Parathyroid adenoma (tissue), 2 donors: Measurements from ENCODE around the gene TMEM50B.
"Not testable (repeated sequence)": the region's sequence is repeated elsewhere in the genome, so short reads cannot be mapped to it uniquely, and the experiment has no call there.

Experiments used
- H2AFZ ChIP-seq: fragments of 300-600 bp; sonication (generic); one replicate; pipeline ENCODE4 v1.7.0; 2017; ENCODE audit warnings: antibody characterized with exemption, mild to moderate bottlenecking
- H3K27ac ChIP-seq: fragments of 300-600 bp; sonication (generic); one replicate; pipeline ENCODE4 v1.7.0; 2017
- H3K27me3 ChIP-seq: fragments of 300-600 bp; sonication (generic); one replicate; pipeline ENCODE4 v1.7.0; 2017; ENCODE audit warnings: low read length; ENCODE audit not compliant: control insufficient read depth, insufficient read depth
- H3K36me3 ChIP-seq: fragments of 300-600 bp; sonication (generic); one replicate; pipeline ENCODE4 v1.7.0; 2017; ENCODE audit warnings: low read length; ENCODE audit not compliant: control insufficient read depth, insufficient read depth
- H3K4me1 ChIP-seq: fragments of 300-600 bp; sonication (generic); one replicate; pipeline ENCODE4 v1.7.0; 2017; ENCODE audit warnings: control low read depth
- H3K4me2 ChIP-seq: fragments of 300-600 bp; sonication (generic); one replicate; pipeline ENCODE4 v1.7.0; 2017; ENCODE audit warnings: low read length
- H3K4me3 ChIP-seq: fragments of 300-600 bp; sonication (generic); one replicate; pipeline ENCODE4 v1.7.0; 2017; ENCODE audit warnings: low read depth, low read length
- H3K79me2 ChIP-seq: fragments of 300-600 bp; sonication (generic); one replicate; pipeline ENCODE4 v1.7.0; 2017; ENCODE audit warnings: control low read depth
- H3K9ac ChIP-seq: fragments of 300-600 bp; sonication (generic); one replicate; pipeline ENCODE4 v1.7.0; 2017; ENCODE audit warnings: mild to moderate bottlenecking
- H3K9me3 ChIP-seq: fragments of 300-600 bp; sonication (generic); one replicate; pipeline ENCODE4 v1.7.0; 2017; ENCODE audit warnings: low read length; ENCODE audit not compliant: control insufficient read depth
- CTCF ChIP-seq: fragments of 300-600 bp; sonication (generic); IDR thresholded peaks from one replicate; pipeline ENCODE4 v1.7.0; 2017; ENCODE audit warnings: antibody characterized with exemption, mild to moderate bottlenecking
- donor health status: primary hyperparathyroidism.

The TMEM50B gene

GRCh38 chr21:33514229-33514628, 34.5 kb upstream of the TMEM50B start:
- Histone ChIP-seq H3K4me3 (no peak overlapping the region), H3K79me2 (no peaks in the 10 kb centered on the region), H3K27ac (no peak overlapping the region), H3K9me3 (no peaks in the 10 kb centered on the region), H2AFZ (no peak overlapping the region), H3K9ac (no peak overlapping the region), H3K4me1 (no peaks in the 10 kb centered on the region), H3K4me2 (no peak overlapping the region), H3K27me3 (no peaks in the 10 kb centered on the region), H3K36me3 (no peaks in the 10 kb centered on the region)
- TF ChIP-seq CTCF, result no peak

- TF ChIP-seq CTCF, result no peak
- H3K4me1 ChIP-seq, result no peaks in the 10 kb centered on the region
- H3K9ac ChIP-seq, result no peak overlapping the region
- no peak overlapping the region for H3K4me3 ChIP-seq
- H3K36me3 ChIP-seq, result no peaks in the 10 kb centered on the region
- no peak overlapping the region for H3K27ac ChIP-seq
- H3K79me2 ChIP-seq, result no peaks in the 10 kb centered on the region
- H3K27me3 ChIP-seq, result no peaks in the 10 kb centered on the region
- H3K9me3 ChIP-seq, result no peaks in the 10 kb centered on the region
- H3K4me2 ChIP-seq, result no peak overlapping the region
- H2AFZ ChIP-seq, result no peak overlapping the region
These were observed 32.7 kb upstream of the TMEM50B start for GRCh38 chr21:33512481-33512880.

GRCh38 chr21:33511639-33512038, 31.9 kb upstream of the TMEM50B start:
- H3K79me2 ChIP-seq, result no peaks in the 10 kb centered on the region
- H3K27me3 ChIP-seq, result no peaks in the 10 kb centered on the region
- H3K4me1 ChIP-seq, result no peaks in the 10 kb centered on the region
- no peak overlapping the region for H3K4me2 ChIP-seq
- H3K9ac ChIP-seq, result no peak overlapping the region
- H2AFZ ChIP-seq, result no peak overlapping the region
- H3K4me3 ChIP-seq, result no peak overlapping the region
- H3K36me3 ChIP-seq, result no peaks in the 10 kb centered on the region
- TF ChIP-seq CTCF, result no peak
- no peaks in the 10 kb centered on the region for H3K9me3 ChIP-seq
- H3K27ac ChIP-seq, result no peak overlapping the region

- no peak overlapping the region for H3K9ac ChIP-seq
- no peaks in the 10 kb centered on the region for H3K4me1 ChIP-seq
- H3K9me3 ChIP-seq, result no peaks in the 10 kb centered on the region
- no peaks in the 10 kb centered on the region for H3K36me3 ChIP-seq
- no peak overlapping the region for H3K27ac ChIP-seq
- no peak overlapping the region for H3K4me2 ChIP-seq
- no peaks in the 10 kb centered on the region for H3K79me2 ChIP-seq
- no peak for TF ChIP-seq CTCF
- no peak overlapping the region for H2AFZ ChIP-seq
- no peaks in the 10 kb centered on the region for H3K27me3 ChIP-seq
- H3K4me3 ChIP-seq, result no peak overlapping the region
These were observed 31.1 kb upstream of the TMEM50B start for GRCh38 chr21:33510826-33511225.

- H3K27me3 ChIP-seq, H2AFZ ChIP-seq, H3K4me1 ChIP-seq, H3K4me2 ChIP-seq, H3K4me3 ChIP-seq, H3K9me3 ChIP-seq, H3K9ac ChIP-seq, H3K79me2 ChIP-seq, H3K27ac ChIP-seq, H3K36me3 ChIP-seq: not testable (repeated sequence)
These were observed 27.2 kb upstream of the TMEM50B start for GRCh38 chr21:33507003-33507402.
